Measurements from ENCODE around the gene SYT13. TPM values are rescaled to one million over a fixed set of nuclear protein-coding genes. Genes with fewer than 3 reads are reported as not detected.

Gene SYT13
- total RNA-seq, 1 experiment from 2014 or later, result 1.4 TPM

GRCh38 chr11:45282081-45282480, 4.1 kb downstream of the SYT13 start:
- Histone ChIP-seq H3K4me1 (ENCODE audit: control insufficient read depth in 1 of 2, insufficient read depth in 2 of 2, low read length in 2 of 2) (peaks cover 9 to 19% of the 10 kb centered on the region in 2 experiments), H3K4me2 (ENCODE audit: low read length) (peak overlapping the region; percentile 68), H3K9me3 (ENCODE audit: control insufficient read depth in 1 of 2, insufficient read depth in 1 of 2, low read depth in 1 of 2, low read length in 2 of 2) (0 out of 4 replicates have a peak, but pooled peaks cover 0 to 3% of the 10 kb centered on the region in 2 experiments), H3K36me3 (ENCODE audit: control insufficient read depth in 1 of 2, insufficient read depth in 2 of 2, low read length in 2 of 2) (no peaks in the 10 kb centered on the region), H3K27me3 (ENCODE audit: insufficient read depth, low read length) (no peaks in the 10 kb centered on the region), H2AFZ (ENCODE audit: low read depth, low read length, poor library complexity, severe bottlenecking) (no peak overlapping the region), H3K9me2 (ENCODE audit: insufficient read depth) (no peaks in the 10 kb centered on the region), H3K9ac (ENCODE audit: low read length) (no peak overlapping the region), H3K27ac (ENCODE audit: low read depth, low read length) (no peak overlapping the region), H4K20me1 (ENCODE audit: insufficient read depth) (no peaks in the 10 kb centered on the region), H3K79me2 (ENCODE audit: insufficient read depth, low read length) (no peaks in the 10 kb centered on the region), H3K4me3 (replicated peaks in 1 of 2; ENCODE audit: low read depth in 1 of 2, low read length in 2 of 2) (peak overlapping the region in 1 of 2 experiments; percentile 30; a peak in 1 of 4 replicates)
- CTCF ChIA-PET, result interaction anchor here (0.7 to 1.7 kb wide), 3 partner anchors 16 to 177 kb away, joined by 3 to 4 read pairs (median 3); no protein-coding TSS in a partner anchor
- RAD21 ChIA-PET (ENCODE audit: low non-redundant PET in 1 of 2, low total read pairs in 2 of 2, uncharacterized antibody in 2 of 2, unreplicated experiment in 2 of 2), result no interaction called here
- ATAC-seq (peak; percentile 94), DNase-seq (ENCODE audit: low read depth, low spot score) (no peak)
- intact Hi-C loops (cut with micrococcal nuclease), result no loop called here
- TF ChIP-seq EGR1 (IDR thresholded peaks at IDR 0.05; ENCODE audit: low read depth) (peak; percentile 81), CEBPB (IDR thresholded peaks at IDR 0.05; ENCODE audit: low read depth) (no peak), JUND (IDR thresholded peaks at IDR 0.05) (no peak), SIN3A (IDR thresholded peaks at IDR 0.05; ENCODE audit: low read depth) (no peak), TCF7L2 (IDR thresholded peaks at IDR 0.05; ENCODE audit: borderline replicate concordance, extremely low read depth, insufficient read depth, insufficient read length) (no peak)
- TF ChIP-seq, protein P1, sequence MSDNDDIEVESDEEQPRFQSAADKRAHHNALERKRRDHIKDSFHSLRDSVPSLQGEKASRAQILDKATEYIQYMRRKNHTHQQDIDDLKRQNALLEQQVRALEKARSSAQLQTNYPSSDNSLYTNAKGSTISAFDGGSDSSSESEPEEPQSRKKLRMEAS (IDR thresholded peaks at IDR 0.05), result no peak
- POLR2A ChIA-PET, result no interaction called here
- no TSS peak for BruUV-seq (replicated peaks)

DNA sequence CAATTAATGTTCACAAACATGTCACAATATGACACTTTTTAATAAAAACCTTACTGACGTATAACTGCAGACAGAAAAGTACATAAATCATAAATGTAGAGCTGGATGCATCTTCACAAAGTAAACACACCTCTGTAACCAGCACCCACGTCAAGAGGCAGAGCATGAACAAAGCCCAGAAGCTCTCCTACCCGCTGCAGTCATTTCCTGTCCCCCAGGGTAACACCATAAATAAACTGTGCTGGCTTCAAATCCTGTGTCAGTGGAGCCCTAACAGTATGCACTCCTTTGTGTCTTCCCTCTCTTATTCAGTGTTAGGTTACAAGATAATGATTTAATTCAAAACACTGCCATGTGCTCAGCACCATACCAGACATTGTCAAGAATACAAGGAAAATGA, 5.7 kb downstream of the SYT13 start:
- H3K9ac ChIP-seq (ENCODE audit: low read length), result no peak overlapping the region
- CTCF ChIA-PET, result no interaction called here
- intact Hi-C loops (cut with micrococcal nuclease), result no loop called here

More for the DNA sequence above, 5.7 kb downstream of the SYT13 start:
- Histone ChIP-seq H3K9me2 (ENCODE audit: insufficient read depth) (no peaks in the 10 kb centered on the region), H2AFZ (ENCODE audit: low read depth, low read length, poor library complexity, severe bottlenecking) (no peak overlapping the region), H3K79me2 (ENCODE audit: insufficient read depth, low read length) (no peaks in the 10 kb centered on the region), H3K4me1 (ENCODE audit: control insufficient read depth in 1 of 2, insufficient read depth in 2 of 2, low read length in 2 of 2) (peaks cover 9 to 19% of the 10 kb centered on the region in 2 experiments), H3K27ac (ENCODE audit: low read depth, low read length) (no peak overlapping the region), H3K9me3 (ENCODE audit: control insufficient read depth in 1 of 2, insufficient read depth in 1 of 2, low read depth in 1 of 2, low read length in 2 of 2) (0 out of 4 replicates have a peak, but pooled peaks cover 0 to 3% of the 10 kb centered on the region in 2 experiments), H3K4me3 (replicated peaks in 1 of 2; ENCODE audit: low read depth in 1 of 2, low read length in 2 of 2) (no peak overlapping the region), H3K27me3 (ENCODE audit: insufficient read depth, low read length) (no peaks in the 10 kb centered on the region), H4K20me1 (ENCODE audit: insufficient read depth) (no peaks in the 10 kb centered on the region), H3K36me3 (ENCODE audit: control insufficient read depth in 1 of 2, insufficient read depth in 2 of 2, low read length in 2 of 2) (no peaks in the 10 kb centered on the region), H3K4me2 (ENCODE audit: low read length) (no peak overlapping the region)
- no TSS peak for BruUV-seq (replicated peaks)
- no peak for TF ChIP-seq JUND (IDR thresholded peaks at IDR 0.05)
- no peak for TF ChIP-seq EZH2 (IDR thresholded peaks at IDR 0.05)
- TF ChIP-seq SRF (IDR thresholded peaks at IDR 0.05; ENCODE audit: low read depth), result no peak
- TF ChIP-seq ZFX (IDR thresholded peaks at IDR 0.05), result no peak
- no peak for TF ChIP-seq ATF3 (IDR thresholded peaks at IDR 0.05)
- no peak for TF ChIP-seq ELF1 (IDR thresholded peaks at IDR 0.05; ENCODE audit: borderline replicate concordance, low read depth)
- TF ChIP-seq, protein P2, sequence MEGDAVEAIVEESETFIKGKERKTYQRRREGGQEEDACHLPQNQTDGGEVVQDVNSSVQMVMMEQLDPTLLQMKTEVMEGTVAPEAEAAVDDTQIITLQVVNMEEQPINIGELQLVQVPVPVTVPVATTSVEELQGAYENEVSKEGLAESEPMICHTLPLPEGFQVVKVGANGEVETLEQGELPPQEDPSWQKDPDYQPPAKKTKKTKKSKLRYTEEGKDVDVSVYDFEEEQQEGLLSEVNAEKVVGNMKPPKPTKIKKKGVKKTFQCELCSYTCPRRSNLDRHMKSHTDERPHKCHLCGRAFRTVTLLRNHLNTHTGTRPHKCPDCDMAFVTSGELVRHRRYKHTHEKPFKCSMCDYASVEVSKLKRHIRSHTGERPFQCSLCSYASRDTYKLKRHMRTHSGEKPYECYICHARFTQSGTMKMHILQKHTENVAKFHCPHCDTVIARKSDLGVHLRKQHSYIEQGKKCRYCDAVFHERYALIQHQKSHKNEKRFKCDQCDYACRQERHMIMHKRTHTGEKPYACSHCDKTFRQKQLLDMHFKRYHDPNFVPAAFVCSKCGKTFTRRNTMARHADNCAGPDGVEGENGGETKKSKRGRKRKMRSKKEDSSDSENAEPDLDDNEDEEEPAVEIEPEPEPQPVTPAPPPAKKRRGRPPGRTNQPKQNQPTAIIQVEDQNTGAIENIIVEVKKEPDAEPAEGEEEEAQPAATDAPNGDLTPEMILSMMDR (IDR thresholded peaks at IDR 0.05 in 2 of 3, conservative IDR thresholded peaks at IDR 0.05 in 1 of 3; ENCODE audit: borderline replicate concordance in 1 of 3, insufficient read depth in 1 of 3, low read depth in 2 of 3, low read length in 2 of 3), result no peak
- TF ChIP-seq CBX3 (IDR thresholded peaks at IDR 0.05; ENCODE audit: low read depth), result no peak
- TF ChIP-seq POLR2AphosphoS5 (IDR thresholded peaks at IDR 0.05; ENCODE audit: low read depth, low read length), result no peak
- TF ChIP-seq TCF7L2 (IDR thresholded peaks at IDR 0.05; ENCODE audit: borderline replicate concordance, extremely low read depth, insufficient read depth, insufficient read length), result no peak
- no peak for TF ChIP-seq SIN3A (IDR thresholded peaks at IDR 0.05; ENCODE audit: low read depth)
- TF ChIP-seq, protein P3, sequence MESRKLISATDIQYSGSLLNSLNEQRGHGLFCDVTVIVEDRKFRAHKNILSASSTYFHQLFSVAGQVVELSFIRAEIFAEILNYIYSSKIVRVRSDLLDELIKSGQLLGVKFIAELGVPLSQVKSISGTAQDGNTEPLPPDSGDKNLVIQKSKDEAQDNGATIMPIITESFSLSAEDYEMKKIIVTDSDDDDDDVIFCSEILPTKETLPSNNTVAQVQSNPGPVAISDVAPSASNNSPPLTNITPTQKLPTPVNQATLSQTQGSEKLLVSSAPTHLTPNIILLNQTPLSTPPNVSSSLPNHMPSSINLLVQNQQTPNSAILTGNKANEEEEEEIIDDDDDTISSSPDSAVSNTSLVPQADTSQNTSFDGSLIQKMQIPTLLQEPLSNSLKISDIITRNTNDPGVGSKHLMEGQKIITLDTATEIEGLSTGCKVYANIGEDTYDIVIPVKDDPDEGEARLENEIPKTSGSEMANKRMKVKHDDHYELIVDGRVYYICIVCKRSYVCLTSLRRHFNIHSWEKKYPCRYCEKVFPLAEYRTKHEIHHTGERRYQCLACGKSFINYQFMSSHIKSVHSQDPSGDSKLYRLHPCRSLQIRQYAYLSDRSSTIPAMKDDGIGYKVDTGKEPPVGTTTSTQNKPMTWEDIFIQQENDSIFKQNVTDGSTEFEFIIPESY (IDR thresholded peaks at IDR 0.05; ENCODE audit: extremely low read depth, insufficient replicate concordance, low read length), result no peak
- TF ChIP-seq CEBPB (IDR thresholded peaks at IDR 0.05; ENCODE audit: low read depth), result no peak
- TF ChIP-seq SP1 (IDR thresholded peaks at IDR 0.05; ENCODE audit: low read depth), result no peak
- TF ChIP-seq EGR1 (IDR thresholded peaks at IDR 0.05; ENCODE audit: low read depth), result no peak
- ChIA-PET POLR2A (no interaction called here), RAD21 (ENCODE audit: low non-redundant PET in 1 of 2, low total read pairs in 2 of 2, uncharacterized antibody in 2 of 2, unreplicated experiment in 2 of 2) (no interaction called here)
- DNase-seq (ENCODE audit: low read depth, low spot score) (no peak), ATAC-seq (no peak)
